SK-N-SH treated with all-trans-retinoic acid at 6 μM for 48 hours (cell line): Measurements from ENCODE around the gene DTWD2.
A peak's percentile ranks its signal among the peaks of the same experiment; 100 is the strongest.

Source experiments
- ATAC-seq: fragments of 200-7000 bp; cut with Tn5 transposase; 3 replicates; pipeline ENCODE4 v1.9.1; 2020; ENCODE audit warnings: mild to moderate bottlenecking, moderate library complexity
- ARNTL ChIP-seq: fragments of 450-650 bp; formaldehyde crosslinking; IDR thresholded peaks from 2 replicates; pipeline ENCODE4 v1.5.0; 2020; ENCODE audit warnings: low read depth, mild to moderate bottlenecking, moderate library complexity, borderline replicate concordance
- BACH2 ChIP-seq: fragments of 250-450 bp; sonication (Bioruptor Pico); IDR thresholded peaks from 2 replicates; pipeline ENCODE4 v1.9.0; 2021; ENCODE audit warnings: mild to moderate bottlenecking, borderline replicate concordance
- CREB5 ChIP-seq: fragments of 250-450 bp; sonication (Bioruptor Pico); IDR thresholded peaks from 2 replicates; pipeline ENCODE4 v1.5.1; 2020; ENCODE audit warnings: low read depth, mild to moderate bottlenecking, moderate library complexity
- CSRNP3 ChIP-seq: fragments of 250-450 bp; sonication (Bioruptor Pico); IDR thresholded peaks from 2 replicates; pipeline ENCODE4 v1.5.1; 2021; ENCODE audit warnings: mild to moderate bottlenecking, moderate library complexity
- ISL1 ChIP-seq: fragments of 250-450 bp; sonication (Bioruptor Pico); IDR thresholded peaks from 2 replicates; pipeline ENCODE4 v2.1.2; 2022; ENCODE audit warnings: mild to moderate bottlenecking, moderate library complexity
- OSR1 ChIP-seq: fragments of 250-450 bp; sonication (Bioruptor Pico); IDR thresholded peaks from 2 replicates; pipeline ENCODE4 v1.8.0; 2022; ENCODE audit warnings: moderate library complexity, mild to moderate bottlenecking, inconsistent platforms
- PATZ1 ChIP-seq: fragments of 250-450 bp; sonication (Bioruptor Pico); IDR thresholded peaks from 2 replicates; pipeline ENCODE4 v1.8.0; 2020; ENCODE audit warnings: mild to moderate bottlenecking, moderate library complexity, borderline replicate concordance
- POU6F1 ChIP-seq: fragments of 250-450 bp; sonication (Bioruptor Pico); IDR thresholded peaks from 2 replicates; pipeline ENCODE4 v1.8.0; 2021; ENCODE audit warnings: low read depth, mild to moderate bottlenecking, moderate library complexity, borderline replicate concordance
- PPARA ChIP-seq: fragments of 250-450 bp; sonication (Bioruptor Pico); IDR thresholded peaks from 2 replicates; pipeline ENCODE4 v1.5.0; 2020; ENCODE audit warnings: mild to moderate bottlenecking, borderline replicate concordance
- RARB ChIP-seq: fragments of 250-450 bp; sonication (Bioruptor Pico); IDR thresholded peaks from 2 replicates; pipeline ENCODE4 v1.8.0; 2021; ENCODE audit warnings: mild to moderate bottlenecking, moderate library complexity
- SNAI2 ChIP-seq: fragments of 250-450 bp; sonication (Bioruptor Pico); IDR thresholded peaks from 2 replicates; pipeline ENCODE4 v1.5.0; 2020; ENCODE audit warnings: mild to moderate bottlenecking, moderate library complexity
- TCF4 ChIP-seq: fragments of 250-450 bp; sonication (Bioruptor Pico); IDR thresholded peaks from 2 replicates; pipeline ENCODE4 v1.8.0; 2021; ENCODE audit warnings: mild to moderate bottlenecking, moderate library complexity, borderline replicate concordance
- ZC3H10 ChIP-seq: fragments of 250-450 bp; sonication (Bioruptor Pico); IDR thresholded peaks from 2 replicates; pipeline ENCODE4 v1.5.1; 2021; ENCODE audit warnings: mild to moderate bottlenecking, moderate library complexity
- ZFP3 ChIP-seq: fragments of 250-450 bp; sonication (Bioruptor Pico); IDR thresholded peaks from 2 replicates; pipeline ENCODE4 v1.5.0; 2020; ENCODE audit warnings: mild to moderate bottlenecking, moderate library complexity
- ZFP30 ChIP-seq: fragments of 450-650 bp; formaldehyde crosslinking; IDR thresholded peaks from 2 replicates; pipeline ENCODE4 v1.5.0; 2022; ENCODE audit warnings: mild to moderate bottlenecking, moderate library complexity
- ZNF565 ChIP-seq: fragments of 450-650 bp; formaldehyde crosslinking; conservative IDR thresholded peaks from 2 replicates; pipeline ENCODE4 v1.5.0; 2020; ENCODE audit warnings: low read depth, mild to moderate bottlenecking, moderate library complexity
- ZNF70 ChIP-seq: fragments of 450-650 bp; formaldehyde crosslinking; IDR thresholded peaks from 2 replicates; pipeline ENCODE4 v1.5.0; 2020; ENCODE audit warnings: mild to moderate bottlenecking, moderate library complexity
- ZNF8 ChIP-seq: fragments of 450-650 bp; formaldehyde crosslinking; IDR thresholded peaks from 2 replicates; pipeline ENCODE4 v1.5.0; 2020; ENCODE audit warnings: mild to moderate bottlenecking, moderate library complexity

The DTWD2 gene

GRCh38 chr5:119031011-119031886 lies 42.9 kb upstream of the DTWD2 start (continued):
- TF ChIP-seq BACH2 (CRISPR knock-in tag): no peak
- TF ChIP-seq CREB5 (CRISPR knock-in tag): no peak
- TF ChIP-seq ZNF8 (CRISPR knock-in tag): no peak
- no peak for TF ChIP-seq SNAI2 (CRISPR knock-in tag)
- TF ChIP-seq ZFP3: no peak

- no peak for ATAC-seq
- TF ChIP-seq PPARA (no peak), BACH2 (CRISPR knock-in tag) (no peak)
Measured at GRCh38 chr5:119028575-119028974, 40.2 kb upstream of the DTWD2 start.

GRCh38 chr5:119022773-119023172 lies 34.4 kb upstream of the DTWD2 start:
- ATAC-seq: no peak
- TF ChIP-seq RARB (CRISPR knock-in tag) (no peak), ZFP30 (no peak), ISL1 (CRISPR knock-in tag) (no peak), ZNF565 (CRISPR knock-in tag) (no peak)

- no peak for TF ChIP-seq ISL1 (CRISPR knock-in tag)
- TF ChIP-seq CSRNP3 (CRISPR knock-in tag): no peak
- TF ChIP-seq BACH2 (CRISPR knock-in tag): no peak
- TF ChIP-seq TCF4: no peak
- TF ChIP-seq POU6F1: no peak
- TF ChIP-seq ZC3H10 (CRISPR knock-in tag): no peak
- TF ChIP-seq PATZ1 (CRISPR knock-in tag): no peak
- no peak for TF ChIP-seq PPARA
- TF ChIP-seq OSR1 (CRISPR knock-in tag): no peak
- no peak for TF ChIP-seq ARNTL
- TF ChIP-seq ZFP30: no peak
- TF ChIP-seq SNAI2 (CRISPR knock-in tag): no peak
- TF ChIP-seq CREB5 (CRISPR knock-in tag): no peak
- no peak for TF ChIP-seq ZNF70 (CRISPR knock-in tag)
- TF ChIP-seq ZNF8 (CRISPR knock-in tag): no peak
- ATAC-seq: peak; percentile 87
Measured at GRCh38 chr5:119022017-119022745, 33.8 kb upstream of the DTWD2 start.
